GM19468 (cell line): ENCODE results near the gene CARD19.

Source experiments
- ATAC-seq: cut with Tn5 transposase; IDR thresholded peaks from one replicate; pipeline ENCODE4 v1.9.1; 2021; ENCODE audit warnings: mild to moderate bottlenecking, moderate library complexity, moderate number of reproducible peaks; ENCODE audit not compliant: unreplicated experiment; ENCODE audit errors: extremely low read depth

The CARD19 gene

DNA sequence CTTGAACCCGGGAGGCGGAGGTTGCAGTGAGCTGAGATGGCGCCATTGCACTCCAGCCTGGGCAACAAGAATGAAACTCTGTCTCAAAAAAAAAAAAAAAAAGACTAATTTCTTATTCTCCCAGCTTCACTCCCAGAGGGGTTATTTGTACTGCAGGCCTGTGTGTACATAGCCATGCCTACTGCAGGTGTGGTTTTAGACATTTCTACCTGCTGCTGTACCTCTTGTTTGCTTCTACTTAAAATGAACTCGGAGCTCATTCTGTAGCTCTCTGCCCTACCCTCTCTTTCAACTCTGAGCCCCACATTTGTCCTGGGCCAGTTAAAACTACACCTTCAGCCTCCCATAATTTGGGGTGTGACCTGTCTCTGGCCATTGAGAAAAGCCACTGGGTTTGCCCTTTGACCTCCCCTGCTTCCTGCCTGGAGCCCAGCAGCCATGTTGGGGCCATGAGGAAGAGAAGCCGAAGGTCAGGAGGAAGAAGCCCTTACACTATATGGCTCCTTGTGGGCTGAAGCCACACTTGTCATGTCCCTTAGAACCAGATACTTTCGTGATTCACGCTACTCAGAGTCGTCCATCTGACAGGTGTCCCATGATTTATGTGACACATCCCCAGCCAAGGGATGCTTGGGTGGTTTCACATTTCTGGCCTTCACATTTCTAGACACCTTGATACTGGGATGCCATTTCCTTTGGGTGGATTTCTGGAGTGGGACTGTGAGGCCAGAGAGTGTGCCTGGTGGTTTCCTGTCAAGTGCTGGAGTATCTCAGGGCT is 9.4 kb upstream of the CARD19 start:
- ATAC-seq: no peak

DNA sequence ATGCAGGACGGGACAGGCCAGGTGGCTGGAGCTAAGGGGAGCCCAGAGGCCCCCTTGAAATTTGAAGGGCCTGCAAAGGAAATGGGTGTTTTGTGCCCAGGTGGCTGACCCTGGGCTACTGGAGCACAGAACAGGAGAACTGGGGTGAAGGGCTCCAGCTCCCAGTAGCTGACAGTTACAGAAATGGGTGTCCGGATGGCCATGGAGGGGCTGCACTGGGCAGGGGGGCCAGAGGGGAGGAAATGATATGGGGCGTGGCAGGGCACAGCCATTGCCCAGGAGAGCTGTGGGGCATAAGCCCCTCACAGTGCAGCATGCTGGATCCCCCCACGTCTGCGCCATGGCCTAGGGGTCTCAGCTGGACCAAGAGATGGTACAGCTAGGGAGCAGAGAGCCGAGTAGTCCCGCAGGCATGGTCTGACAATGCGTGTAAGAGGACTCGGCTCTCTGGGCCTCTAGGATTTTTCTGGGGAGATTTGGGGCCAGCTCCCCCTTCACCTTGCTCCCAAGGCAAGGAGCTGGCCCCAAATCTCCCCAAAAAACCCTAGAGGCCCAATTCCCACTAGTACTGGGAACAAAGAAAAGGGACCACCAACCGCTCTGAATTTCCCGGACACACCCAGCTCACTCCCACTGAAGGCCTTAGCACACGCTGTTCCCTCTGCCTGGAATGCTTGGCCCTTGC is 7.9 kb upstream of the CARD19 start:
- ATAC-seq: no peak

DNA sequence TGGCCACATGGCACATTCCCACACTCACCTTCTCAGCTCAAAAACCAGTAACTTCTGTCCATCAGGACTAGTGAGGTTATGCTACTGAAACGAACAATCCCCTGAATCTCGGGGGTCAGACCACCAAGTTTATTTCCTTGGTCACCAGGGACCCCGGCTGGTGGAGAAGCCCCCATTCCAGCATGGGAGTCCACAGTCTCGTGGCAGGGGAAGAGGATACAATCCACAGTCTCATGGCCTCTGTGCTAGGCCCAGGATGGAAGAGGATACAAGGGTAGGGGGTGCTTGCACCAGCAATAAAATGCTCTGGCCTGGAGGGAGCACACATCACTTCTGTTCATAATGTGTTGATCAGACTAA is 7.4 kb upstream of the CARD19 start:
- ATAC-seq: no peak

DNA sequence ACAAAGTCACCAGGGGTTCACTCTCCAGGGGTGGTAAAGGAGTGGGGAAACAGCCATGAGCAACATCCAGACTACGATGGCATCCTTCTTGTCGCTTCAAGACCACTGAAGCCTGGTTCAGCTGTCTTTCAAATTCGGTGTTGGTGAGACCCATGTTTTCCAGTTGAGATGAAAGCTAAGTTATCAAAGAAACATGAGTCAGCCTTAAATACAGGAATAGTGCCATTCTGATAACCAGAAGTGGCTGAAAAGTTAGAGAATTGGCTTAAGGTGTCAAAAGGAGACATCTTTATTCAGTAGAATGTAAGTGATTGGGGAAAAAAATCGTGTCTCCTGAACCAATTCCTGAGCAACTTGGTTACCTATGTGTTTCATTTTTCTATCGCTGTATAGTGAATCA is 7.0 kb upstream of the CARD19 start:
- no peak for ATAC-seq

DNA sequence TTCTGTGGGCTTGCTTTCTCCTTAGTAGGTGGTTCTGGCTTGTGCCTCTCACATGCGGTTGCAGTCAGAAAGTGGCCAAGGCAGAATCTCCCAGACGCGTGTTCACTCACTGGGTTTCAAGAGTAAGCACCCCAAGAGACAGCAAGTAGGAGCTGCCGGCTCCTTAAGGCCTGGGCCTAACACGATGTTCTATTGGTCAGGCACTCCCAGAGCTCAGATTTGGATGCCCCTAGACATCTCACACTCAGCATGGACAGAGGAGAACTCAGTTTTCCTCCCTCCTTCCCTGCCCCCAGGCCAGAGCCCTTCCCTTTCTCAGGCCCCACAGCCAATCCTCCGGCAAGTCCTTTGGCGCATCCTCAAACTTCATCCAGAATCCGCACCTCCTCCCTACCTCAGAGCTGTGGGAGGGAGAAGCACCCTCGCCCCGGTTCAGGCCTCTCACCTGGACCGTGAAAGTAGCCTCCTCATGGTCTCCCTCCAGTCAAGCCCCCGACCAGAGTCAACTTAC is 6.5 kb upstream of the CARD19 start:
- no peak for ATAC-seq

DNA sequence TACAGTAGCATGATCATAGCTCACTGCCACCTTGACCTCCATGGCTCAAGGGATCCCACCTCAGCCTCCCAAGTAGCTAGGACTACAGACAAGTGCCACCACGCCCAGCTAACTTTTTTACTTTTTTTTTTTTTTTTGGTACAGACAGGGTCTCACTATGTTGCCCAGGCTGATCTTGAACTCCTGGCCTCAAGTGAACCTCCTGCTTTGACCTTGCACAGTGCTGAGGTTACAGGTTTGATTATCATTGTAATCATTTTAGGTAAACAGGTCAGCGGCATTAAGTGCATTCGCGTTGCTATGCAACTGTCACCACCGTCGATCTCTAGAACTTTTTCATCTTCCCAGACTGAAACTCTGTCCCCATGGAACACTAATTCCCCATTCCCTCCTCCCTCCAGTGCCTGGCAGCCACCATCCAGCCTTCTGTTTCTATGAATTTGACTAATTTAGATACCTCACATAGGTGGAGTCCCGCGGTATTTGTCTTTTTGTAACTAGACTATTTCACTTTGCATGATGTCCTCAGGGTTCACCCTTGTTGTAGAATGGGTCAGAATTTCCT is 5.8 kb upstream of the CARD19 start:
- no peak for ATAC-seq

DNA sequence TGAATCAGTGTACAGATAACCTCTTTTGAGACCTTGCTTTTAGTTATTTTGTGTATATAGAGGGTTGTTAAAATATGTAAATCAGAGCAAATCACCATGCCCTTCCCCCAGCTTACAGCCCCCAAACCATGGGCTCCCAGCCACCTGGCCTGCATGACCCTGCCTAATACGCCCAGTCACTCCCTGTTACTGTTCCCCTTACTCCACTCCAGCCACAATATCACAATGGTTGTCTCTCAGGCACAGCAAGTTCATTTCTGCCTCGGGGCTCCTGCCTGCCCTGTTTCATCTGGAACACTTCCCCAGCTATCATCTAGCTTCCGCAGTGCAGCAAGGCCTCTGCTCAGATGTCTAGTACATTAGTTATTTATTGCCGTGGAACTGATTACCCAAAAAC is 5.0 kb upstream of the CARD19 start:
- no peak for ATAC-seq

DNA sequence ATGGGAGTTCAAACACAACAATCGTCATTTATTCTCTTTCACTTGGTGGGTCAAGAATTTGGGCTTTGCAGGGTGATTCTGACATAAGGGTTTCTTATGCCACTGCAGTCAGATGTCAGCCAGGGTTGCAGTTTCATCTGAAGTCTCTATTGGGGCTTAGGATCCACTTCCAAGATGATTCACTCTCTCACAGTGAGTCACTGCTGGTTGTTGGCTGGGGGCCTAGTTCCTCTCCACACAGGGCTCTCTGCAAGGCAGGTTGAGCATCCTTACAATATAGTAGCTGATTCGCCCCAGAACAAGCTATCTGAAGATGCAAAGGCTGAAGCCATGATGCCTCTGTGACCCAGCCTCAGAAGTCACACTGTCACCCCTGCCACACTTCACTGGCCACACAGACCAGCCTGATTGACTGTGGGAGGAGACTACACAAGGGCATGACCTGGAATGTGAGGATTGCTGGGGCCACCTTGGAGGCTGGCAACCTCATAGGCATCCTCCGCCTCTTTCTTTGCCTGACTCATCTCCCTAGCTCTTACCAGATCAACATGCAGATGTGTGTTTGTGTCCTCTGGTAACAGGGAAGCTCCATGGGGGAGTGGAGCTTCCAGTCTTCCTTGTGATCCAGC is 4.5 kb upstream of the CARD19 start:
- no peak for ATAC-seq

DNA sequence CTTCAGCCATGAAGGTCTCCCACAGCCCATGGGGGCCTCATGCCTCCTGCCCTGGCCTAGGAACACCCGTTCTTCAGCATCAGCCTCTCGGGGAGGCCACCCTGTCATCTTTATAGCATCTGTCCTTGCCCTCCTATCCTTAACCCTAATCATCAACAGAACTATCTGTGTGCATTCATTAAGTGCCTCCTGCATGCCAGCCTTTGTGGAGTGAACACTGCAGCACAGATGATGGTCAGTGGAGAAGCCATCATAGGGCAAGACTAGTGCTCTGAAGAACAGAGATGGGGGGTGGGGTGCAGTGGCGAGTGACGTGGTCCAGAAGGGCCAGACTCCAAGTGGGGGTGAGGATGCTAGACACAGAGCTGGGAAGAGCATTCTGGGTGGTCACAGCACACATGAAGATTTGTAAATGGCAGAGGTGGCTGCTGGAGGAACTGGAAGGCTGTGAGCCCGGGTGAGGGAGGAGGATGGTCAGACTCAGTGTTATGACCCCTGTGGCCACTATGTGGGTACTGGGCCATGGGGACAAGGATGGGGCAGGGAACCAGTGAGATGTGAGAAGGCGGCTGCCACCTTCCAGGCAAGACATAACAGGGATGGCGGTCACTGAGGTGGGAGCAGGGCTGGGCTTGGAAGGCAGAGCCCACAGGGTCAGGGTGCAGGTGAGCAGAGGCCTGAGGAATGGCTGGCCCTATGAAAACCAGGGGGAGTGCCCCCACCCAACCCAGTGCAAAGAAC is 3.6 kb upstream of the CARD19 start:
- no peak for ATAC-seq

DNA sequence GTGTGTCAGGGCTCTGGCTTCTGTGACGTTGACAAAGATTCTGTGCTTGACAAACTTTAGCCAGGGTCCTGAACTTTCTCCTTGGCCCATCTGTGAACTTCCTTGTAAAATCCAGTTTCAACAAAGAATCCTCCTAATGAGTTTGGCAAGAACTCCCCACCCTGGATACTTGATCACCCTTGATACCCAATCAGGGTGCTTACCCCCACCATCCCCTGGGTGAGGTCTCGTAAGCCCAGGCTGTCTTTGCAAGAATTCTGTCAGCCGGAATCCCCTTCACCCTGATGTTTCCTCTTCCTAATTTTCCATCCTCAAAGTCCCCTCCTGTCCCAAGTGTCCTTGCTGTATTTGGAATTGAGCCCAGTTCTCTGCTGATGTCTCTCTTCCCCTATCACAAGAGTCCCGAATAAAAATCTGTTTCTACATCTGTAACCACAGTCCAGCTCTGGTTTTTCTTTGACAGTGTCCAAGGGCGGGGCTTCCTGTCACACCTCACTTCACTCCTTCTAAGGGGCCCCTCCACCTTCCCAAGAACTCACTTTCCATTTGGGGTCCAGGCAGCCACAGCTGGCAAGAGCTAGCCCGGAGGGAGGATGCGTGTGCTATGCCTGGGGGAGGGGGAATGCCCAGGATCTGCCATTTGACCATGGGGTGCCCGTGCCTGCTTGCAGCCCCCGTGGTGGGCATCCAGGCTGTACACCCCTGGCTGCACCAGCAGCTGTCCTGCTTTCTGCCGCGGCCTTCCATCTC is 2.7 kb upstream of the CARD19 start:
- ATAC-seq: no peak

DNA sequence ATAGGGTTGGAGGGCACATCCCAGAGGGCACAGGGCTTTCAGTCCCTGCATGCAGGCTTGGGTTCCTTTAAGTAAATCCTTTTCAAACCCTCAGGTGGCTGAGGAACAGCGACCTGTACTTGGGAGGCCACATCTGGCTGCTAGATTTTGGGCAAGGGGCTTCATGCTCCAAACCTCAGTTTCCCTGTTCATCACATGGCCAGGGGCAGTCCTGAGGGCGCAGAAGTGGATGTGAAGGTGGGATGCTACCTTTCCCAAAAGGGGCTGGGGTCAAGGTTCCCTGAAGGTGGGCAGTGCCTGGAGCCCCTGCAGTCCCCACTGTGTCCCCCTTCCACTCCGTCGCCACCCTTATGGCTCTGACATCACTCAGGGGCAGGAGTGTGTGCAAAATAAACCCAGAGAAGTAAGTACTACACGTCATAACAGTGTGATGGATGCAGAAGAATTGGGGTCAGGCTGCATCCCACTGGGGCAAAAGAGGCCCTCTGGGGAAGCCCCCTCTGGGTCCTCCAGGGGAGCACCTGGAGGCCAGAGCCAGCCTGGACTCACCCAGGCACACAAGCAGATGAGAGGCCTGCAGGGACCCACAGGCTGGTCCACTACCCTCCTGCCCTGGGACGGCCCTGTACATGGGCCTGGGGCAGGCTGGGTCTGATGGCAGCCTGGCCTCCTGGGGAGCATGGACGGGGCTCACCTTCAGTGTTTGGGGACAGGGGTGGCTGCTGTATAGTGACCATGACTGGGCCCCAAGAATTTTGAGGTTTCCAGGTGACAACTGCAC is 1.9 kb upstream of the CARD19 start:
- no peak for ATAC-seq

DNA sequence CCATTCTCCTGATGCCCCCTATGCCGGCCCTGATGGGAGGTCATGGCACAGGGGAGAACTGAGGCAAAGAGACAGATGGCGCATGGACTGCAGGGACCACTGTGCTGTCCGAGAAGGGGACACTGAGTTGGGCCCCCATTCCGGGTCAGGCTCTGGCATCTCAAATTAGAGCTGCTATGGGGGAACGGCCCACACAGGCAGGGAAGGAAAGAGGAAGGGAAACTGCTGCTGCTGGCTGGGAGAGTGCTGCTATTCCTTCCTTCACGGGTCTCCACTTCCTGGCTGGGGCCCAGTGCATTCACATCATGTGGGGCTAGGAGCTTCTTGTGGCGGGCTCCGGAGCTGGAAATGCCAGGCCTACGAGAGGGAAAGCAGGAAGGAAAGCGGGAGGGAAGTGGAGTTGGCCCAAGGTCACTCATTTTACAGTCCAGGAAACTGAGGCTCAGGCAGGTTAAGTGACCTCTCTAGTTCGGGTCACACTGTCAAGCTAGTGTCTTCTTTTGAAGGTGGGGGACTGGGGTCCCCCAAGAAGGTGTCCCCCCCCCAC is 1.3 kb upstream of the CARD19 start:
- ATAC-seq: no peak

DNA sequence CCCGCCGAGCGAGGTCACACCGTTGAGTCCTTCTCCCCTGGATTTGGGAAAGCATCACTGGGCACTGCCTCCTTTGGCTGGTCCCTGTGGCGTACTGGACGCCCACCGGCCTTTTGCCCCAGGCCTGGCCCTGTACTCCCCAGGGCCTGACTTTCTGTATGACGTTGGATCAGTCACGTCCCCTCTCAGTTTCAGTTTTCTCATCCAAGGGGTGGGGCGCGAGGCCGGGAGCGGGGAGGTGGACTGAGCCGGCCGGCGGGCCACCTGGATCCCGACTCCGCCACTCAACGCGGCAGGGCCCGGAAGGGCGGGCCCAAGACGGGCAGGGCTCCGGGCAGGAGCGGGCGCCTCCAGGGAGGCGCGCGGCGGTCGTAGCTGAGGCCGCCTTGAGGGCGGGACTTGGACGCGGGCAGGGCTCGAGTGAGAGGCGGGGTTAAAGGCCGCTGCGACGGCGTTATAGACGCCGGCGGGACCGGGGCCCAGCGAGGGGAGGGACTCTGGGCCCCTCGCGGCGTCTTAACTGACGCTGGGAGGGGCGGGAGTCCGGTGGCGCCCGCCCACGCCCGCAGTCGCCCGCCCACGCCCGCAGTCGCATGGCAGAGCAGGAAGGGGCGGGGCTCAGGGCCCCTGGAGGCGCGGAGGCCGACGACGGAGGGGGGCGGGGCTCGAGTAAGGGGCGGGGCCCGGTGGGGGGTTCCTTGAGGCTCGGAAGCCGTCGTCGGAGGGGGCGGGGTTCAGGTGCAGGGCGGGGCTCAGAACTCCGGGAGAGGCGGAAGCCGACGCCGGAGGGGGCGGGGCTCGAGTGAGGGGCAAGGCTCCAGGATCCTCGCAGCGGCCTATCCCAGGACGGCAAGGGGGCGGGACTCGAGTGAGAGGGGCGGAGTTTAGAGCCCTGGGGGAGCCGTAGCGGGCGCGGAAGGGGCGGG is 549 bp upstream of the CARD19 start:
- peak; percentile 34 for ATAC-seq

DNA sequence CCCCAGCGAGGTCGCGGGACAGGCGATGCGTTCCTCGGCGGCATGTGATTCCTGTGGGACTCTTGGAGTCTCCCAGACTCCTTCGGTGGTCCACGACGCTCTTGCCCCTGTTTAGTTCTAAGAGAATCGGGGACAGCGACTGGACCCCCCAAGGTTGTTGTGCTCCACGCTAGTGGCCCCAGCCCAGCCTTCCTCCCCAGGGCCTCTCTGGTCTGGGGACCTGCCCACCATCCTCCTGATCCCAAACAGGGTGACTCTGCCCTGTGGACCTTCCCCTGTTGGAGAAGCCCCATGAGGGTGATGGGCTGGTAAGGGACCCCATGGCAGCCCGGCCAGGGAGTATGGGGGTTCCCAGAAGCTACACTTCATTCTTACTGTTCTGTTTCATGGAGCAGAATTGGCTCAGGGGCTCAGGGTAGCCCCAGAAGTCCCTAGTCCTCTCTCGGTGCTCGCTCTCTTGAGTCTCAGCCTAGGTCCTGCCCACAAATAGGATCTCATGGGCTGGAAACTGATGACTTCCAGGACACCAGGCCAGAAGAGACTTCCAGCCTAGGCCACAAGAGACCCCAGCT is 880 bp downstream of the CARD19 start:
- ATAC-seq: no peak

DNA sequence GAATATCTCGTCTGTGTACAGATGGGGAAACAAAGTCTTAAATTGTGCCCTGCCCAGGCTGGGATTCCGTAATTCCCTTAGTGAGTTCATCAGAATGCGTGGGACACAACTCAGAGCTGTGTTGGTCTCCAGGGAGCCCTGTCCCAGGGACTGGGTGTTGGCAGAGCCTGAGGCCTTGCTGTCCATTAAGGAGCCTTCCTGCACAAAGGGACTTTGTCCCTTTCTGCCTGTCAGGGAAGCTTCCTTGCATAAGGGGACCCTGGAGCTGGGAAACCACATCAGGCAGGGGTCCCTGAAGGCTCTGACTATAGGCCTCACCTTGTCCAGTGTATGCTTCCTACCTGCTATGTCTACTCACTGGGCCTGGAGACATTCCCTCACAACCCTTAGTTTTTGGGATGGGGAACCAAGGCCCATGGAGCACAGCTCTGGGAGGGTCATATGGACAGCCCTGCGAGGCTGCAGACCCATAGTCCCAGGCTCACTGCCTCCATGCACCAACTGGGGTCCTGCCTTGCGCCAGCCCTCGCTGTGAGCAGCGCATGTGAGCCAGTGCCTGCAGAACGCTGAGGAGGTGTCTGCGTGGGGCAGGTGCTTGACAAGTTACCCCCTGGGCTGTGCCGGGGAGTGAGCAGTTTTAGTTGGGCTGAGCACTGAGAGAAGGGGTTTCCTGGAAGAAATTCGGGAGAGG is 1.6 kb downstream of the CARD19 start:
- ATAC-seq: no peak

DNA sequence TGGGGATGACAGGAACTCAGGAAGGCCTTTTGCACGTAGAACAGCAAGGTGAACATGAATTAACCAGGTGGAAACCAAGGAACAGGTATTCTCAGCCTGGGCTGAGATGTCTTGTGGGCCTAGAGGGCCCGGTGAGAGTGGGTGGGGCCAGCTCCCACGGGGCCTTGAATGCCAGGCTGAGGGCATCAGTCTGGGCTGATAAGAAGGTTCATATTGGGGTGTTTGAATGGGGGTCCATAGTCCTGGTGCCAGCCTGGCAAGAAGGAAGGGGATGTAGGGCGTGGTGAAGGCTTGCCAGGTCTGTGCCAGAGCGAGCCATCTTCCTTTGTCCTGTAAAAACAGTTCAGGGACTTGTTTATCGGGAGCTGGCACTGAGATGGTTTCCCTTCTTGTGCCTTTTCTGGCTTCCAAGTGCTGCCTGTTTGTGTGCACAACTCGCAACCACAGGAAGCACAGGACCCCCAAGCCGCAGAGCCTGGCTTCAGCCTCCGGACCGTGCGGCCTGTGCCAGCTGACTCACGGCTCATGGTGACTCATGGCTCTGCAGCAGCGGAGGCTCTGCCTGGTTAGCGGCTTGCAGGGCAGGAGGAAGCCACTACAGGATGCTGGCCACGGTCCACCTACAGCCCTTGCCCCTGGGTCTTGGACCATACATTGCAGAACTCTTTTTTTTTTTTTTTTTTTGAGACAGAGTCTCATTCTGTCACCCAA is 2.4 kb downstream of the CARD19 start:
- ATAC-seq: no peak
